Gastroesophageal sphincter (tissue), 3 donors: Measurements from ENCODE around the gene SESN2.

Experiments used
- POLR2AphosphoS5 ChIP-seq: sonication (generic); formaldehyde crosslinking; IDR thresholded peaks from one replicate; pipeline ENCODE4 v1.6.1; 2017; ENCODE audit warnings: antibody characterized with exemption
- TF ChIP-seq, protein P1 (sequence below), 4 experiments: fragments of 200-600 bp in 2 of 4; fragments of 450-650 bp in 2 of 4; sonication (generic) in 1 of 4; IDR thresholded peaks; one replicate each; pipeline ENCODE4 v1.5.1; 2017 to 2019; ENCODE audit warnings: antibody characterized with exemption in 4 of 4, mild to moderate bottlenecking in 2 of 4, moderate library complexity in 2 of 4

DNA sequence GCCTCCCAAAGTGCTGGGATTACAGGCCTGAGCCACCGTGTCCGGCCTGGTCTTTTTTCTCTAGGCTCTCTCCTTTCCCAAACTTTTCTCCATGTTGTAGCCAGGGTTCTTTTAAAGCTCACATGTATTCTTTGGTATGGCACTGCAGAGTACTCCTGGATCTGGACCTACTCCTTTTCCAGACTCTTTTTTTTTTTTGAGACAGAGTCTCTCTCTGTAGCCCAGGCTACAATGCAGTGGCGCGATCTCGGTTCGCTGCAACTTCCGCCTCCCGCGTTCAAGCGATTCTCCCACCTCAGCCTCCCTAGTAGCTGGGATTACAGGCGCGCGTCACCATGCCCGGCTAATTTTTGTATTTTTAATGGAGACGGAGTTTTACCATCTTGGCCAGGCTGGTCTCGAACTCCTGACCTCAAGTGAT lies 68.9 kb downstream of the SESN2 start:
- TF ChIP-seq POLR2AphosphoS5 = no peak
- TF ChIP-seq, protein P1, sequence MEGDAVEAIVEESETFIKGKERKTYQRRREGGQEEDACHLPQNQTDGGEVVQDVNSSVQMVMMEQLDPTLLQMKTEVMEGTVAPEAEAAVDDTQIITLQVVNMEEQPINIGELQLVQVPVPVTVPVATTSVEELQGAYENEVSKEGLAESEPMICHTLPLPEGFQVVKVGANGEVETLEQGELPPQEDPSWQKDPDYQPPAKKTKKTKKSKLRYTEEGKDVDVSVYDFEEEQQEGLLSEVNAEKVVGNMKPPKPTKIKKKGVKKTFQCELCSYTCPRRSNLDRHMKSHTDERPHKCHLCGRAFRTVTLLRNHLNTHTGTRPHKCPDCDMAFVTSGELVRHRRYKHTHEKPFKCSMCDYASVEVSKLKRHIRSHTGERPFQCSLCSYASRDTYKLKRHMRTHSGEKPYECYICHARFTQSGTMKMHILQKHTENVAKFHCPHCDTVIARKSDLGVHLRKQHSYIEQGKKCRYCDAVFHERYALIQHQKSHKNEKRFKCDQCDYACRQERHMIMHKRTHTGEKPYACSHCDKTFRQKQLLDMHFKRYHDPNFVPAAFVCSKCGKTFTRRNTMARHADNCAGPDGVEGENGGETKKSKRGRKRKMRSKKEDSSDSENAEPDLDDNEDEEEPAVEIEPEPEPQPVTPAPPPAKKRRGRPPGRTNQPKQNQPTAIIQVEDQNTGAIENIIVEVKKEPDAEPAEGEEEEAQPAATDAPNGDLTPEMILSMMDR (IDR thresholded peaks at IDR 0.05) = no peak
